ENCODE measurements around the gene CAMK1G. TPM values are rescaled to one million over a fixed set of nuclear protein-coding genes. Genes with fewer than 3 reads are reported as not detected.

CAMK1G gene
- total RNA-seq, 2 experiments from 2014 or later: not detected

DNA sequence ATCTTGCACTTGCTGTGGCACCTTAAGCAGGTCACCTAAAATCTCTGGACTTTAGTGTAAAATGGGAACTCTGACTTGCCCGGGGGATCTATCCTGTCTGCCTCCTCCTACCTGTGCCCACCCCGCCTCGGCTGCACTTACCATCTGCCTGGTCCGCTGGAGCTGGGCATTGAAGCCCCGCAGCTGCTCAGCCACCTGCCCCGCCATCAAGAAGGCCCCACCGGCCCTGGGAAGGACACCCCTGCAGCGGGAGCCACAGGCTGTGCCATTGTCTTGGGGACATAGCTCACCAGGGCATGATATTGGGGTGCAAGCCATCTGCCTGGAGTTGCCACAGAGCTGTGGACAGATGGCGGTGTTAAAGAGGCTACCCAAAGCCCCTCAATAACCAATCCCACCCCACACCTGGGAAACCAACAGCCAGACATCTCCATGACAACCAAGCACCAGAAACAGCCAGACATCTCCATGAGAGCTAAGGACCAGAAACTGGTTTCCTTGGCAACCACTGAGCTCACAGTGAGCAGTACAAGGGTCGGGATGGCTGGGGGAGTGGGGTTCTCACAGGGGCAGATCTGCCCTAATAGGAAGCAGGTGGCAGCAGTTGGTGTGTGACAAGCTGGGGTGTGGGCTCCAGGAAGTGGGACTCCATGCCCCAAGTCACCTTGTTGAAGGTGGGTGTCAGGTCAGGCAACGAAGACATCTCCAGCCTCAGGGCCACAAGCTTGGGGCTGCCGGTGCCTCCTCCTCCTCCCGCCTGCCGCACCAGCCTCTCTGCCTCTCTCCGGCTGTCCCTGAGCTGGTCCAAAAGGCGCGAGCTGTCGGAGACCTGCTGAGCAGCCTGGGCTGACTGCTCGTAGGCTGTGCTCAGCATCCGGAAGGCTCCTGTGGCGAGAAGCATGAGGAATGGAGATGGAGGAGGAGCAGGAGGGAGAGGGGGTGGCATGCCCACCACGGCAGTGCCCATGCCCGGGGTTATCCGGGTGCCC lies 39.6 kb downstream of the CAMK1G start:
- no peak for ATAC-seq (ENCODE audit: poor library complexity)
- no peaks in the 10 kb centered on the region for H3K36me3 Mint-ChIP-seq (ENCODE audit: low read depth)
- H3K27ac Mint-ChIP-seq: no peak overlapping the region
- H3K4me1 Mint-ChIP-seq (ENCODE audit: low read depth): peaks cover 12% of the 10 kb centered on the region
- H3K27me3 Mint-ChIP-seq: no peaks in the 10 kb centered on the region
- POLR2A ChIA-PET: no interaction called here
- H3K9me3 Mint-ChIP-seq: no peaks in the 10 kb centered on the region
- DNase-seq: no peak
- Histone ChIP-seq H3K36me3 (ENCODE audit: insufficient read depth, low read length) (no peaks in the 10 kb centered on the region), H3K27ac (ENCODE audit: low read depth in 1 of 2, low read length in 2 of 2) (no peak overlapping the region), H3K4me3 (ENCODE audit: low read length) (no peak overlapping the region), H3K4me1 (ENCODE audit: insufficient read depth, low read length) (peaks cover 24% of the 10 kb centered on the region), H3K27me3 (ENCODE audit: control insufficient read depth in 1 of 2, insufficient read depth in 2 of 2, low read length in 2 of 2) (no peaks in the 10 kb centered on the region), H3K9me3 (ENCODE audit: control insufficient read depth in 1 of 2, insufficient read depth in 1 of 2, low read length in 2 of 2) (no peaks in the 10 kb centered on the region)
- TF ChIP-seq, protein P1, sequence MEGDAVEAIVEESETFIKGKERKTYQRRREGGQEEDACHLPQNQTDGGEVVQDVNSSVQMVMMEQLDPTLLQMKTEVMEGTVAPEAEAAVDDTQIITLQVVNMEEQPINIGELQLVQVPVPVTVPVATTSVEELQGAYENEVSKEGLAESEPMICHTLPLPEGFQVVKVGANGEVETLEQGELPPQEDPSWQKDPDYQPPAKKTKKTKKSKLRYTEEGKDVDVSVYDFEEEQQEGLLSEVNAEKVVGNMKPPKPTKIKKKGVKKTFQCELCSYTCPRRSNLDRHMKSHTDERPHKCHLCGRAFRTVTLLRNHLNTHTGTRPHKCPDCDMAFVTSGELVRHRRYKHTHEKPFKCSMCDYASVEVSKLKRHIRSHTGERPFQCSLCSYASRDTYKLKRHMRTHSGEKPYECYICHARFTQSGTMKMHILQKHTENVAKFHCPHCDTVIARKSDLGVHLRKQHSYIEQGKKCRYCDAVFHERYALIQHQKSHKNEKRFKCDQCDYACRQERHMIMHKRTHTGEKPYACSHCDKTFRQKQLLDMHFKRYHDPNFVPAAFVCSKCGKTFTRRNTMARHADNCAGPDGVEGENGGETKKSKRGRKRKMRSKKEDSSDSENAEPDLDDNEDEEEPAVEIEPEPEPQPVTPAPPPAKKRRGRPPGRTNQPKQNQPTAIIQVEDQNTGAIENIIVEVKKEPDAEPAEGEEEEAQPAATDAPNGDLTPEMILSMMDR (IDR thresholded peaks at IDR 0.05): no peak
- no peak overlapping the region for H3K4me3 Mint-ChIP-seq
- CTCF ChIA-PET: no interaction called here
- intact Hi-C loops (cut with DNase I, micrococcal nuclease): no loop called here

DNA sequence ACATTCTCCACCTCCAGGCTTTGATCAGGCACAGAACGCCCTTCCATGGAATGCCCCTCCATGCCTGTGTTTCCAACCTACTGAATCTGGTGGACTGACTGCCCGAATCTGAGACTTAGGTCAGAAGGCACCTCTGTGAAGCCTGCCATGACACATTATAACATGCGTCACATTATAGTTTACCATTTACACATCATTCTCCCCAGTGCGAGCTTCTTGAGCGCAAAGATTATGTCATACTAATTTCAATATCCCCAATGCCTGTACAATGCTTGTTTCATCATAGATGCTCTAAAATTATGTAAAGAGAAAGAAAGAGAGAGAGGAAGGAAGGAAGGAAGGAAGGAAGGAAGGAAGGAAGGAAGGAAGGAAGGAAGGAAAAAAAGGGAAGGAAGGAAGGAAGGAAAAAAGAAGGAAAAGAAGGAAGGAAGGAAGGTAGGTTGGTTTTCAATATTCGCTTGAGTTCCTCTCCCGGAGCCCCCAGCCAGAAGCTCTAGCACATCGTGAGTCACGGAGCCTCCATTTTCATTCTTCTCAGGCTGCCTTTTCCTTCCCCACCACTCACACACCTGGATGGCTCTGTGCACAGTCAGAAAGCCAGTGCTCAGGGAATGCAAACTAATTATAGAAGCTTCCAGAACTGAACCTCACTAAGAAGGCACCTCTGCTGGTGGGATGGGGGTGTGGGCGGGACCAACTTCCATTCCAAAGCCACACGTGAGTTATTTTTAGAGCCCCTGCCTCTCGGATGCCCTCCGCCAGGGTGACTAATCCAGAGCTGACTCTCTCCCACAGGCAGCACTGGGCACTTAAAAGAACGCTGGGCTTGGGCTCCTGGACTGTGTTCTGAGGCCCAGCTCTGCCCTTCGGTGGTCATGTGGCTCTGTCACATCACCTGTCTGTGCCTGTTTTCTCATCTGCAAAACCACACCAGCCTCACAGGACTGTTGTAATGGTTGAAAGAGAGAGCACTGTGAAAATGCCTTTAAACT lies 41.3 kb downstream of the CAMK1G start:
- Mint-ChIP-seq H3K4me1 (ENCODE audit: low read depth) (no peaks in the 10 kb centered on the region), H3K27me3 (no peaks in the 10 kb centered on the region), H3K27ac (no peak overlapping the region), H3K4me3 (no peak overlapping the region), H3K9me3 (no peaks in the 10 kb centered on the region), H3K36me3 (ENCODE audit: low read depth) (no peaks in the 10 kb centered on the region)
- no peak for ATAC-seq (ENCODE audit: poor library complexity)
- POLR2A ChIA-PET: no interaction called here
- Histone ChIP-seq H3K27ac (ENCODE audit: low read depth in 1 of 2, low read length in 2 of 2) (no peak overlapping the region), H3K9me3 (ENCODE audit: control insufficient read depth in 1 of 2, insufficient read depth in 1 of 2, low read length in 2 of 2) (no peaks in the 10 kb centered on the region), H3K36me3 (ENCODE audit: insufficient read depth, low read length) (no peaks in the 10 kb centered on the region), H3K27me3 (ENCODE audit: control insufficient read depth in 1 of 2, insufficient read depth in 2 of 2, low read length in 2 of 2) (no peaks in the 10 kb centered on the region), H3K4me1 (ENCODE audit: insufficient read depth, low read length) (peaks cover 11% of the 10 kb centered on the region), H3K4me3 (ENCODE audit: low read length) (no peak overlapping the region)
- TF ChIP-seq, protein P1 (IDR thresholded peaks at IDR 0.05): no peak
- intact Hi-C loops (cut with DNase I, micrococcal nuclease): loop anchor here in 1 of 2 experiments (5.0 kb wide), 1 partner anchor 422 kb away; no protein-coding TSS in a partner anchor
- CTCF ChIA-PET: interaction anchor here (0.7 kb wide), 1 partner anchor 10 kb away, joined by 3 read pairs; no protein-coding TSS in a partner anchor
- no peak for DNase-seq

DNA sequence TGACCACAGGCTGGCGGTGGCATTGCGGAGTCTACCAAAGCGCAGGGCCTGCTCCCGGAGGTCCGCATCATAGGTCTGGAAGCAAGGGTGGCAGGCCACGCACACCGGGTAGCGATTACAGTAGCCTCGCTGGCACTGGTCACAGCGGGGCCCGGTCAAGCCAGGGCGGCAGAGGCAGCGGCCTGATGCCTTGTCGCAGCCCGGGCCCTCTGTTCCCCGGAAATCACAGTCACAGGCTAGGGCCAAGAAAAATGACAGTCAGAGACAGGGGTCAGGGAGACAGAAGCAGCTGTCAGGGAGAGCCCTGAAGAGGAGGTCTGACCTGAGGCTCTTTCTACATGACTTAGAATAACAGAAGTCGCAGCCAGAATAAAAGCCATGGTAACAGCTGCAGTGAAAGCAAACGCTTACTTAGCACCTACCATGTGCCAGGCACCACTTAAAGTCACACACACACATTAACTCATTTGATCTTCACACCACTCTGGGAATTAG lies 42.3 kb downstream of the CAMK1G start:
- Mint-ChIP-seq H3K4me3 (no peak overlapping the region), H3K9me3 (no peaks in the 10 kb centered on the region), H3K27ac (no peak overlapping the region), H3K4me1 (ENCODE audit: low read depth) (no peaks in the 10 kb centered on the region), H3K27me3 (no peaks in the 10 kb centered on the region), H3K36me3 (ENCODE audit: low read depth) (no peaks in the 10 kb centered on the region)
- H3K27me3 ChIP-seq (ENCODE audit: control insufficient read depth in 1 of 2, insufficient read depth in 2 of 2, low read length in 2 of 2): no peaks in the 10 kb centered on the region
- POLR2A ChIA-PET: no interaction called here
- no peaks in the 10 kb centered on the region for H3K36me3 ChIP-seq (ENCODE audit: insufficient read depth, low read length)
- H3K4me3 ChIP-seq (ENCODE audit: low read length): no peak overlapping the region
- intact Hi-C loops (cut with DNase I, micrococcal nuclease): loop anchor here (2.0 to 5.0 kb wide), 3 partner anchors 51 to 421 kb away; no protein-coding TSS in a partner anchor
- ATAC-seq (ENCODE audit: poor library complexity) (no peak), DNase-seq (no peak)
- TF ChIP-seq, protein P1 (IDR thresholded peaks at IDR 0.05): no peak
- peaks cover 9% of the 10 kb centered on the region for H3K4me1 ChIP-seq (ENCODE audit: insufficient read depth, low read length)
- CTCF ChIA-PET: no interaction called here
- H3K9me3 ChIP-seq (ENCODE audit: control insufficient read depth in 1 of 2, insufficient read depth in 1 of 2, low read length in 2 of 2): no peaks in the 10 kb centered on the region
- no peak overlapping the region for H3K27ac ChIP-seq (ENCODE audit: low read depth in 1 of 2, low read length in 2 of 2)

Data from CD4-positive, alpha-beta T cell (primary cell).